MCF 10A (cell line): ENCODE results near the gene ETF1. TPM values are rescaled to one million over a fixed set of nuclear protein-coding genes. Genes with fewer than 3 reads are reported as not detected.

Source experiments
- BruUV-seq: library from RNA; stranded (reverse); fragments of 400-500 nt; replicated peaks from 2 replicates; lab custom pipeline; 2021; lab: Mats Ljungman, UMichigan
- CTCF ChIA-PET: fragments of 300-600 bp; sonication (Branson Sonifier 250); formaldehyde crosslinking; extraction: SDS; loops from one replicate; lab custom pipeline; 2021; ENCODE audit warnings: antibody characterized with exemption, inconsistent platforms; lab: Yijun Ruan, JAX
- POLR2A ChIA-PET: fragments of 300-600, 350-650 bp; sonication (Branson Sonifier 250); formaldehyde crosslinking; extraction: SDS; loops from one replicate; lab custom pipeline; 2020; ENCODE audit warnings: antibody characterized with exemption, inconsistent platforms; lab: Yijun Ruan, JAX
- DNase-seq: peaks from one replicate; pipeline ENCODE4 v3.0.0-alpha.2; 2018; ENCODE audit not compliant: unreplicated experiment
- H3K27ac Mint-ChIP-seq: one replicate; pipeline ENCODE4 v1.8.0; 2022; ENCODE audit warnings: mild to moderate bottlenecking, low read depth, mixed read lengths; ENCODE audit not compliant: unreplicated experiment
- H3K27me3 Mint-ChIP-seq: one replicate; pipeline ENCODE4 v1.8.0; 2022; ENCODE audit warnings: mixed read lengths; ENCODE audit not compliant: insufficient read depth, unreplicated experiment
- H3K36me3 Mint-ChIP-seq: one replicate; pipeline ENCODE4 v1.8.0; 2022; ENCODE audit warnings: mild to moderate bottlenecking, moderate library complexity, mixed read lengths; ENCODE audit not compliant: insufficient read depth, unreplicated experiment
- H3K4me1 Mint-ChIP-seq: one replicate; pipeline ENCODE4 v1.8.0; 2022; ENCODE audit warnings: mixed read lengths; ENCODE audit not compliant: insufficient read depth, unreplicated experiment
- H3K4me3 Mint-ChIP-seq: one replicate; pipeline ENCODE4 v1.8.0; 2022; ENCODE audit warnings: mild to moderate bottlenecking, moderate library complexity, mixed read lengths; ENCODE audit not compliant: unreplicated experiment
- H3K9me3 Mint-ChIP-seq: one replicate; pipeline ENCODE4 v1.8.0; 2022; ENCODE audit warnings: mixed read lengths; ENCODE audit not compliant: unreplicated experiment
- CTCF ChIP-seq: fragments of 200-600 bp; IDR thresholded peaks from one replicate; pipeline ENCODE4 v1.8.0; 2022; ENCODE audit warnings: antibody characterized with exemption, mild to moderate bottlenecking; ENCODE audit not compliant: unreplicated experiment
- intact Hi-C: fragments of 100-400 bp; cut with micrococcal nuclease; formaldehyde crosslinking; loops from 2 replicates; pipeline ENCODE4 v1.14.1; 2022
- total RNA-seq: library from RNA; stranded (reverse); gene quantifications from 2 replicates; pipeline ENCODE4 v1.2.3, GENCODE V29; 2022

Gene ETF1
- total RNA-seq, 1 experiment from 2014 or later, result 349 TPM

GRCh38 chr5:138459311-138459933 lies 83.6 kb downstream of the ETF1 start:
- H3K4me3 Mint-ChIP-seq, result no peak overlapping the region
- POLR2A ChIA-PET, result interaction anchor here (3.1 to 15.2 kb wide), 2 partner anchors 41 to 83 kb away, joined by 26 to 626 read pairs; partner anchors contain the start of gene ETF1
- H3K27me3 Mint-ChIP-seq, result no peaks in the 10 kb centered on the region
- CTCF ChIA-PET, result interaction anchor here (0.6 to 11.4 kb wide), 5 partner anchors 9 to 90 kb away, joined by 5 to 268 read pairs (median 111); no protein-coding TSS in a partner anchor
- TF ChIP-seq CTCF, result no peak
- no TSS peak for BruUV-seq
- H3K4me1 Mint-ChIP-seq, result peaks cover 20% of the 10 kb centered on the region
- no peaks in the 10 kb centered on the region for H3K9me3 Mint-ChIP-seq
- DNase-seq, result no peak
- intact Hi-C loops, result no loop called here
- no peak overlapping the region for H3K27ac Mint-ChIP-seq
- H3K36me3 Mint-ChIP-seq, result peaks cover 7% of the 10 kb centered on the region

GRCh38 chr5:138458856-138459255 lies 84.2 kb downstream of the ETF1 start:
- BruUV-seq, result no TSS peak
- no peak for DNase-seq
- POLR2A ChIA-PET, result interaction anchor here (5.1 to 15.2 kb wide), 2 partner anchors 41 to 45 kb away, joined by 18 to 626 read pairs; no protein-coding TSS in a partner anchor
- no peaks in the 10 kb centered on the region for H3K27me3 Mint-ChIP-seq
- no peak for TF ChIP-seq CTCF
- CTCF ChIA-PET, result interaction anchor here (0.6 to 13.1 kb wide), 5 partner anchors 8 to 91 kb away, joined by 3 to 278 read pairs (median 111); no protein-coding TSS in a partner anchor
- H3K27ac Mint-ChIP-seq, result no peak overlapping the region
- intact Hi-C loops, result no loop called here
- peaks cover 5% of the 10 kb centered on the region for H3K36me3 Mint-ChIP-seq
- no peak overlapping the region for H3K4me3 Mint-ChIP-seq
- H3K4me1 Mint-ChIP-seq, result peaks cover 20% of the 10 kb centered on the region
- H3K9me3 Mint-ChIP-seq, result no peaks in the 10 kb centered on the region

- no TSS peak for BruUV-seq
- no peak for TF ChIP-seq CTCF
- no peak overlapping the region for H3K4me3 Mint-ChIP-seq
- ChIA-PET CTCF (interaction anchor here (0.8 to 13.1 kb wide), 5 partner anchors 8 to 90 kb away, joined by 3 to 278 read pairs (median 3); no protein-coding TSS in a partner anchor), POLR2A (interaction anchor here (0.6 to 5.1 kb wide), 3 partner anchors 45 to 85 kb away, joined by 5 to 18 read pairs (median 6); partner anchors contain the start of gene ETF1)
- H3K27ac Mint-ChIP-seq, result no peak overlapping the region
- H3K4me1 Mint-ChIP-seq, result peaks cover 15% of the 10 kb centered on the region
- DNase-seq, result no peak
- no peaks in the 10 kb centered on the region for H3K9me3 Mint-ChIP-seq
- no peaks in the 10 kb centered on the region for H3K27me3 Mint-ChIP-seq
- intact Hi-C loops, result no loop called here
- peaks cover under 1% of the 10 kb centered on the region for H3K36me3 Mint-ChIP-seq
Observed at GRCh38 chr5:138458384-138458783, 84.7 kb downstream of the ETF1 start.

- no TSS peak for BruUV-seq
Observed at GRCh38 chr5:138457531-138458275, 85.3 kb downstream of the ETF1 start.

More at GRCh38 chr5:138457531-138458275, 85.3 kb downstream of the ETF1 start:
- no peak for TF ChIP-seq CTCF
- POLR2A ChIA-PET, result interaction anchor here (0.6 to 5.1 kb wide), 5 partner anchors 46 to 884 kb away, joined by 3 to 18 read pairs (median 5); partner anchors contain the start of genes BRD8, ETF1 and PAIP2
- intact Hi-C loops, result no loop called here
- no peaks in the 10 kb centered on the region for H3K27me3 Mint-ChIP-seq
- H3K4me3 Mint-ChIP-seq, result no peak overlapping the region
- no peak for DNase-seq
- H3K27ac Mint-ChIP-seq, result no peak overlapping the region
- H3K36me3 Mint-ChIP-seq, result no peaks in the 10 kb centered on the region
- H3K9me3 Mint-ChIP-seq, result no peaks in the 10 kb centered on the region
- CTCF ChIA-PET, result interaction anchor here (0.8 to 13.1 kb wide), 6 partner anchors 7 to 91 kb away, joined by 3 to 278 read pairs (median 6); no protein-coding TSS in a partner anchor
- H3K4me1 Mint-ChIP-seq, result peaks cover 15% of the 10 kb centered on the region
